Loucy (cell line): ENCODE results near the gene C3orf62.

Experiments
- H2AFZ ChIP-seq: fragments of 200-600 bp; sonication (generic); 2 replicates; pipeline ENCODE4 v1.6.0; 2016; ENCODE audit warnings: antibody characterized with exemption, mild to moderate bottlenecking, low read length, moderate library complexity
- H3F3A ChIP-seq: fragments of 200-600 bp; 2 replicates; pipeline ENCODE4 v1.6.0; 2016; ENCODE audit warnings: antibody characterized with exemption, low read depth, mild to moderate bottlenecking
- H3K27me3 ChIP-seq: fragments of 200-600 bp; sonication (generic); 2 replicates; pipeline ENCODE4 v1.6.1; 2014; ENCODE audit warnings: low read length, mild to moderate bottlenecking; ENCODE audit not compliant: insufficient read depth, poor library complexity, severe bottlenecking
- H3K36me3 ChIP-seq: fragments of 200-600 bp; sonication (generic); 2 replicates; pipeline ENCODE4 v1.6.1; 2016; ENCODE audit warnings: low read length; ENCODE audit not compliant: insufficient read depth
- H3K4me1 ChIP-seq: fragments of 200-600 bp; sonication (generic); 2 replicates; pipeline ENCODE4 v1.5.1; 2014; ENCODE audit warnings: low read length, mild to moderate bottlenecking; ENCODE audit not compliant: insufficient read depth, poor library complexity, severe bottlenecking
- H3K4me2 ChIP-seq: fragments of 200-600 bp; sonication (generic); 2 replicates; pipeline ENCODE4 v1.6.0; 2014; ENCODE audit warnings: antibody characterized with exemption, low read length, low read depth, mild to moderate bottlenecking; ENCODE audit not compliant: poor library complexity, severe bottlenecking
- H3K4me3 ChIP-seq: fragments of 200-600 bp; sonication (generic); 2 replicates; pipeline ENCODE4 v1.5.1; 2014; ENCODE audit warnings: low read length, mild to moderate bottlenecking, mixed read lengths; ENCODE audit not compliant: poor library complexity, severe bottlenecking
- H3K79me2 ChIP-seq: fragments of 200-600 bp; sonication (generic); 2 replicates; pipeline ENCODE4 v1.6.1; 2014; ENCODE audit warnings: low read length; ENCODE audit not compliant: insufficient read depth
- H3K9ac ChIP-seq: fragments of 200-600 bp; sonication (generic); 2 replicates; pipeline ENCODE4 v1.6.0; 2014; ENCODE audit warnings: mild to moderate bottlenecking, low read depth, low read length, moderate library complexity; ENCODE audit not compliant: poor library complexity, severe bottlenecking
- H3K9me2 ChIP-seq: fragments of 200-600 bp; sonication (generic); replicated peaks from 2 replicates; pipeline ENCODE4 v1.6.1; 2016; ENCODE audit warnings: low read depth, low read length, mixed read lengths
- H3K9me3 ChIP-seq: fragments of 200-600 bp; sonication (generic); 2 replicates; pipeline ENCODE4 v1.6.1; 2014; ENCODE audit warnings: mild to moderate bottlenecking, antibody characterized with exemption, low read length, low read depth; ENCODE audit not compliant: insufficient read depth
- H4K20me1 ChIP-seq: fragments of 200-600 bp; sonication (generic); 2 replicates; pipeline ENCODE4 v1.6.0; 2014; ENCODE audit warnings: antibody characterized with exemption, low read length, mild to moderate bottlenecking; ENCODE audit not compliant: insufficient read depth, poor library complexity, severe bottlenecking
- CTCF ChIP-seq: fragments of 200-600 bp; sonication (generic); conservative IDR thresholded peaks from 2 replicates; pipeline ENCODE4 v1.5.1; 2014; ENCODE audit warnings: mild to moderate bottlenecking, antibody characterized with exemption, low read length
- EZH2phosphoT487 ChIP-seq: fragments of 200-600 bp; IDR thresholded peaks from 2 replicates; pipeline ENCODE4 v1.6.1; 2018; ENCODE audit warnings: antibody characterized with exemption, mild to moderate bottlenecking, moderate library complexity, borderline replicate concordance

C3orf62 gene

DNA sequence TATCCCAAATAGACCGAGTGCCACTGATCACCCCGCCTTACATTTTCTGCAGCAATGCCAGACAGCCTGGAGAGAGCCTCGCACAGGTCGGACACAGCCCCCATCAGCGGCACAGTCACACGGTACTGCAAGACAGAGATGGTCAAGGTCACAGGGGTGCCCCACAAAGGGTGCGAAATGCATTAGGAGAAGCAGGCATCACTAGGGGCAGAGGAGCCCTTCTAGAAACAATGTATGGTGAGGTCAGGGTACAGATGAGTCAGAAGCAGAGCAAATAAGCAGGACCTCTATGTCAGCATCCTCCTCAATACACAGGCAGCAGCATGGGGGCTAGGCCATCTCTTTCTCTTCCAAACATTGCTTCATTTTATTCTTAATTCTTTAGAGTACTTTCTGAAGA lies 21.5 kb upstream of the C3orf62 start:
- TF ChIP-seq CTCF, result no peak
- TF ChIP-seq EZH2phosphoT487, result no peak

GRCh38 chr3:49296781-49297411 lies 19.9 kb upstream of the C3orf62 start:
- H2AFZ ChIP-seq, result no peak overlapping the region
- no peak overlapping the region for H3K4me2 ChIP-seq
- H3K9ac ChIP-seq, result no peak overlapping the region
- no peak overlapping the region for H3K4me3 ChIP-seq
- no peaks in the 10 kb centered on the region for H3K4me1 ChIP-seq
- TF ChIP-seq CTCF, result no peak
- no peak for TF ChIP-seq EZH2phosphoT487
- H3K36me3 ChIP-seq, result peaks cover 75% of the 10 kb centered on the region; the same call in 1 of the 2 replicates
- H3K9me2 ChIP-seq, result no peaks in the 10 kb centered on the region
- H3K27me3 ChIP-seq, result no peaks in the 10 kb centered on the region
- no peaks in the 10 kb centered on the region for H3F3A ChIP-seq
- H3K9me3 ChIP-seq, result no peaks in the 10 kb centered on the region
- no peaks in the 10 kb centered on the region for H4K20me1 ChIP-seq
- H3K79me2 ChIP-seq, result no peaks in the 10 kb centered on the region

More for the DNA sequence above, 21.5 kb upstream of the C3orf62 start:
- no peaks in the 10 kb centered on the region for H3K9me3 ChIP-seq
- H3K27me3 ChIP-seq, result no peaks in the 10 kb centered on the region
- no peaks in the 10 kb centered on the region for H3K4me1 ChIP-seq
- H3K9me2 ChIP-seq, result no peaks in the 10 kb centered on the region
- H3K4me3 ChIP-seq, result no peak overlapping the region
- no peak overlapping the region for H3K9ac ChIP-seq
- H3F3A ChIP-seq, result no peaks in the 10 kb centered on the region
- no peak overlapping the region for H3K4me2 ChIP-seq
- H2AFZ ChIP-seq, result no peak overlapping the region
- no peaks in the 10 kb centered on the region for H4K20me1 ChIP-seq
- peaks cover 78% of the 10 kb centered on the region; the same call in 1 of the 2 replicates for H3K36me3 ChIP-seq
- H3K79me2 ChIP-seq, result no peaks in the 10 kb centered on the region

- H2AFZ ChIP-seq, result no peak overlapping the region
- no peak overlapping the region for H3K9ac ChIP-seq
- no peak for TF ChIP-seq EZH2phosphoT487
- TF ChIP-seq CTCF, result peak; percentile 90
- no peaks in the 10 kb centered on the region for H3F3A ChIP-seq
- H3K4me1 ChIP-seq, result no peaks in the 10 kb centered on the region
- no peaks in the 10 kb centered on the region for H3K9me3 ChIP-seq
- no peak overlapping the region for H3K4me3 ChIP-seq
- no peaks in the 10 kb centered on the region for H3K27me3 ChIP-seq
- no peaks in the 10 kb centered on the region for H3K79me2 ChIP-seq
- no peaks in the 10 kb centered on the region for H3K9me2 ChIP-seq
- peaks cover 67% of the 10 kb centered on the region; the same call in 1 of the 2 replicates for H3K36me3 ChIP-seq
- H3K4me2 ChIP-seq, result no peak overlapping the region
- no peaks in the 10 kb centered on the region for H4K20me1 ChIP-seq
Observed at GRCh38 chr3:49295489-49296058, 18.5 kb upstream of the C3orf62 start.
